Activated gamma-delta T cell (primary cell): Measurements from ENCODE around the gene ZNF90.
A peak's percentile ranks its signal among the peaks of the same experiment; 100 is the strongest.
"Not testable (repeated sequence)": the region's sequence is repeated elsewhere in the genome, so short reads cannot be mapped to it uniquely, and the experiment has no call there.

Experiments
- DNase-seq: peaks from one replicate; lab custom pipeline; 2025; lab: John Stamatoyannopoulos, UW

Gene ZNF90

GRCh38 chr19:20103091-20103740 is 25.4 kb downstream of the ZNF90 start:
- DNase-seq, result no peak

- no peak for DNase-seq
Observed at GRCh38 chr19:20107301-20107700, 29.5 kb downstream of the ZNF90 start.

DNA sequence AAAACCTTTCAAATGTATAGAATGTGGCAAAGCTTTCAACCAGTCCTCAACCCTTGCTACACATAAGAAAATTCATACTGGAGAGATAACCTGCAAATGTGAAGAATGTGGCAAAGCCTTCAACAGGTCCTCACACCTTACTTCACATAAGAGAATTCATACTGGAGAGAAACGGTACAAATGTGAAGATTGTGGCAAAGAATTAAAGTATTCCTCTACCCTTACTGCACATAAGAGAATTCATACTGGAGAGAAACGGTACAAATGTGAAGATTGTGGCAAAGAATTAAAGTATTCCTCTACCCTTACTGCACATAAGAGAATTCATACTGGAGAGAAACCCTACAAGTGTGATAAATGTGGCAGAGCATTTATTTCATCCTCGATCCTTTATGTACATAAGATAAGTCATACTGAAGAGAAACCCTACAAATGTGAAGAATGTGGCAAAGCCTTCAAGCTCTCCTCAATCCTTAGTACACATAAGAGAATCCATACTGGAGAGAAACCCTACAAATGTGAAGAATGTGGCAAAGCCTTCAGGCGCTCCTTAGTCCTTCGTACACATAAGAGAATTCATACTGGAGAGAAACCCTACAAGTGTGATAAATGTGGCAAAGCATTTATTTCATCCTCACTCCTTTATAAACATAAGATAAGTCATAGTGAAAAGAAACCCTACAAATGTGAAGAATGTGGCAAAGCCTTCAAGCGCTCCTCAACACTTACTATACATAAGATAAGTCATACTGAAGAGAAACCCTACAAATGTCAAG is 40.5 kb downstream of the ZNF90 start:
- DNase-seq, result not testable (repeated sequence)

DNA sequence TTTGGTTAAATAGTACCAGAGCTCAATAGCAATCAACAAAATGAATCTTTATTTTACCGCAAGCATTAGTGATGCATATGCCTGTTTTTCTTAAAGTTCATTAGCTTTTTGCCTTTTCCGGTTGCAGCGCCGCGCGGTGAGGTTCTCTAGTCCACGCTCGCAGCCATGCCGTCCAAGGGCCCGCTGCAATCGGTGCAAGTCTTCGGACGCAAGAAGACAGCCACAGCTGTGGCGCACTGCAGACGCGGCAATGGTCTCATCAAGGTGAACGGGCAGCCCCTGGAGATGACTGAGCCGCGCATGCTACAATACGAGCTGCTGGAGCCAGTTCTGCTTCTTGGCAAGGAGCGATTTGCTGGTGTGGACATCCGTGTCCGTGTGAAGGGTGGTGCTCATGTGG is 47.1 kb downstream of the ZNF90 start:
- DNase-seq, result peak; percentile 3

DNA sequence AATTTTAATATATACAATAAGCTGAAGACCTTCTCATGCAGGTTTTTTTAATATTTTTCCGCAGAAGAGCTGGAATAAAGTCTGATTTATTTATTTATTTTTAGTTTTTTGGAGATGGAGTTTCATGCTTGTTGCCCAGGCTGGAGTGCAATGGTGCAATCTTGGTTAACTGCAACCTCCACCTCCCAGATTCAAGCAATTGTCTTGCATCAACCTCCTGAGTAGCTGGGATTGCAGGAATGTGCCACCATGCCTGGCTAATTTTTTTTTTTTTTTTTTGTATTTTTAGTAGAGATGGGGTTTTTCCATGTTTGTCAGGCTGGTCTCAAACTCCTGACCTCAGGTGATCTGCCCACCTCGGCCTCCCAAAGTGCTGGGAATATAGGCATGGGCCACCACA is 55.1 kb downstream of the ZNF90 start:
- not testable (repeated sequence) for DNase-seq

DNA sequence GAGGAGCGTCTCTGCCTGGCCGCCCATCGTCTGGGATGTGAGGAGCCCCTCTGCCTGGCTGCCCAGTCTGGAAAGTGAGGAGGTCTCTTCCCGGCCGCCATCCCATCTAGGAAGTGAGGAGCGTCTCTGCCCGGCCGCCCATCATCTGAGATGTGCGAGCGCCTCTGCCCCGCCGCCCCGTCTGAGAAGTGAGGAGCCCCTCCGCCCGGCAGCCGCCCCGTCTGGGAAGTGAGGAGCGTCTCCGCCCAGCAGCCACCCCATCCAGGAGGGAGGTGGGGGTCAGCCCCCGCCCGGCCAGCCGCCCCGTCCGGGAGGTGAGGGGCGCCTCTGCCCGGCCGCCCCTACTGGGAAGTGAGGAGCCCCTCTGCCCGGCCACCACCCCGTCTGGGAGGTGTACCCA is 59.9 kb downstream of the ZNF90 start:
- DNase-seq, result not testable (repeated sequence)

GRCh38 chr19:20151617-20152145 is 73.9 kb downstream of the ZNF90 start:
- DNase-seq, result no peak

GRCh38 chr19:20152506-20152905 is 74.7 kb downstream of the ZNF90 start:
- not testable (repeated sequence) for DNase-seq

DNA sequence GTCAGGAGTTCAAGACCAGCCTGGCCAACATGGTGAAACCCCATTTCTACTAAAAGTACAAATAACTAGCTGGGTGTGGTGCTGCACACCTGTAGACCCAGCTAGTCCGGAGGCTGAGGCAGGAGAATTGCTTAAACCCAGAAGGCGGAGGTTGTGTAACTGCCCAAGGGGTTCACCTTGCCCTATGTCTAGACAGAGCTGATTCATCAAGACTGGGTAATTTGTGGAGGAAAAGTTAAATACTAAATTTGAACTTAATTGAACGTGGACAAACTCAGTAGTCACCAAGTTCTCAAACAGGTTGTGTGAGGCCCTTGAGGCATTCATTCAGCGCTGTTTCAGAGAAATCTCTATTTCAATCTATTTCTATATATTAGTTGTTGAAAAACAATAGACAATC is 75.5 kb downstream of the ZNF90 start:
- DNase-seq, result no peak

DNA sequence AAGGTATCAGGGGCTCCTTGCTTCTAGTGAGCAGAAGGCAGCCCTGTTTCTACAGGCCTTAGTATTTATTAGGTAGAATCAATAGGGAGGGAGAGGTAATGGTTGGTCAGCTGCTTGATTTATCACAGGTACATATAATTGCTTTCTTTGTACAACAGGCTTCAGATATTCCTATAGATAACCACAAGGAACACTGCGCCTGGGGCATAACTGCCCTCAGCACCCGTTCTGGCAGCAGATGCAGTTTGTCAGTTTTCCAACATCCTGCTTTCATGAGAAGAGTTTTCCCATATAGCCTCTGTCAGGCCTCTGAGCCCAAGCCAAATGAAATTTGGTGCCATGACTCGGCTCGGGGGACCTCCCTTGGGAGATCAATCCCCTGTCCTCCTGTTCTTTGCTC is 76.8 kb downstream of the ZNF90 start:
- DNase-seq, result no peak

GRCh38 chr19:20162821-20163220 is 85.0 kb downstream of the ZNF90 start:
- DNase-seq, result no peak

GRCh38 chr19:20164456-20164855 is 86.7 kb downstream of the ZNF90 start:
- DNase-seq, result no peak

GRCh38 chr19:20165971-20166592 is 88.3 kb downstream of the ZNF90 start:
- no peak for DNase-seq

DNA sequence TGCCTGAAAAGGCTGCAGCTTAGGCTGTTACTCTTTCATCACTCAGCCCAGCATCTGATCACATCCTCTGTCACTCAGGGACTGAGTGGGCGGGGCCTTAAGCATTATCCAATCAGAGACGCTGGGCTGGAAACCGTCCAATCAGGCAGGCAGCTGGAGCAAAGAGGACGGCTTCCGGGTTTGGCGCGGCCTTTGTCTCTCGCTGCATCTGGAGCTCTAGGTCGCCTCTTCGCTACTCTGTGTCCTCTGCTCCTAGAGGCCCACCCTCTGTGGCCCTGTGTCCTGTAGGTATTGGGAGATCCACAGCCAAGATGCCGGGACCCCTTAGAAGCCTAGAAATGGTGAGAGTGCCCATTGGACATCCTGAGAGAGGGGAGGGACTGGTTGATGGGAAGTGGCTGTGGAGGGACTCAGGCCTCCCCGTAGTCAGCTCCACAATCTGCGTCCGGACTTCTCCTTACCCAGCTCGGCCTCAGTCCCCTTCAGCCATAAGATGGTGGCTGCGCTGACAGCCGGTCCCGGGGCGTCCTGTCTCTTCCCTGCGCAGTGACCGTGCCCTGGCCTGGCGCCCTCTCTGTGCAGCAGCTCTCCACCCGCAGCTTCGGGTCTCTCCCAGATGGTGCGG is 89.3 kb downstream of the ZNF90 start, which contains the start of gene ZNF486:
TSS of gene ZNF486 (plus strand) at position 195 of the 625 bp plus-strand sequence. CDS start at position 312, 117 bp downstream.
- DNase-seq, result peak; percentile 41

DNA sequence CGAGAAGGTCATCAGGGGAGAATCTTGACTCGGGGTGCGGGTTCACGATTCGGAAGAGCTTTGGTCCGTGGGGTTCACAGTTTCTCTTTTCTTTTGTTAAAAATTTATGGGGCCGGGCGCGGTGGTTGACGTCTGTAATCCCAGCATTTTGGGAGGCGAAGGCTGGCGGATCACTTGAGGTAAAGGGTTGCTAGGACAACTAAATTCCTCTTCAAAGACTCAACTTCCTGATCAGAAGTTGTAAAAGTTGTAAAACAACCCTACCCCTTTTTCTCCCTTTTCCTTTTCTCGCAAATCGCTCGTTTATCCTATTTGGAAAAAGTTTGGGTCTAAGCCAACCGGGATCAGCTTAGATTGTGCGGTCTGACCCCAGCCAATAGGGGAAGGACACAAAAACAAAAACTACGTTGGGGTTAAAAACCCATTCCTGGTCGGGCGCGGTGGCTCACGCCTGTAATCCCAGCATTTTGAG is 89.9 kb downstream of the ZNF90 start:
- DNase-seq, result no peak
